Left lung (tissue), 10 donors: ENCODE measurements around the gene LAMC3. TPM values are rescaled to one million over a fixed set of nuclear protein-coding genes. Genes with fewer than 3 reads are reported as not detected.

Source experiments
- ATAC-seq: fragments of 200-7000 bp; cut with Tn5 transposase; one replicate; pipeline ENCODE4 v1.9.1; 2020; ENCODE audit warnings: moderate library complexity
- DNase-seq, 4 donors: peaks; one replicate each; pipeline ENCODE4 v3.0.0-alpha.2; 2013 to 2020
- H3K27ac ChIP-seq, 2 donors: fragments of 200-600 bp; sonication (generic) in 1 of 2; one replicate each; pipeline versions ENCODE4 v1.5.0 to v1.8.0; 2020 to 2021
- H3K27me3 ChIP-seq, 2 donors: fragments of 200-600 bp; sonication (generic) in 1 of 2; one replicate each; pipeline versions ENCODE4 v1.5.0 to v1.8.0; 2020 to 2021
- H3K36me3 ChIP-seq, 2 donors: fragments of 200-600 bp; sonication (generic) in 1 of 2; one replicate each; pipeline versions ENCODE4 v1.5.0 to v1.8.0; 2020 to 2021
- H3K4me1 ChIP-seq, 2 donors: fragments of 200-600 bp; one replicate each; pipeline ENCODE4 v1.8.0; 2021
- H3K4me3 ChIP-seq, 2 donors: fragments of 200-600 bp; sonication (generic) in 1 of 2; one replicate each; pipeline versions ENCODE4 v1.5.0 to v1.8.0; 2020 to 2021; ENCODE audit warnings: mild to moderate bottlenecking in 1 of 2
- H3K9me3 ChIP-seq, 2 donors: fragments of 200-600 bp; sonication (generic) in 1 of 2; one replicate each; pipeline versions ENCODE4 v1.5.0 to v1.8.0; 2020 to 2021
- intact Hi-C, 2 donors: fragments of 100-400 bp; cut with DNase I; formaldehyde crosslinking; loops; one replicate each; pipeline versions ENCODE4 v1.11.2 to v1.14.2; 2022
- polyA plus RNA-seq, 6 donors: library from polyadenylated mRNA; unstranded; fragments of 120-200 nt; gene quantifications; one replicate each; pipeline ENCODE4 v1.2.1, GENCODE V29; 2013; ENCODE audit not compliant: insufficient read length in 6 of 6
- total RNA-seq, 2 donors: library from RNA; stranded (reverse); fragmentation: NEBNext Ultra II Directional; extraction: Animal tissue kit (Norgen Biotek cat#: 25700); gene quantifications; one replicate each; pipeline ENCODE4 v1.2.1, GENCODE V29; 2021
- TF ChIP-seq, protein P1 (sequence below), 2 donors: fragments of 200-600 bp; sonication (generic) in 1 of 2; IDR thresholded peaks; one replicate each; pipeline versions ENCODE4 v1.5.0 to v1.8.0; 2021; ENCODE audit warnings: antibody characterized with exemption in 2 of 2
- donor health status: DM: no; HTN: yes; CAD: no.
- donor health status: DM: no; HTN: no; CAD: no.

The LAMC3 gene
- total and polyA plus RNA-seq, 8 donors, result 9.2 to 25.5 (median 14.3) TPM

DNA sequence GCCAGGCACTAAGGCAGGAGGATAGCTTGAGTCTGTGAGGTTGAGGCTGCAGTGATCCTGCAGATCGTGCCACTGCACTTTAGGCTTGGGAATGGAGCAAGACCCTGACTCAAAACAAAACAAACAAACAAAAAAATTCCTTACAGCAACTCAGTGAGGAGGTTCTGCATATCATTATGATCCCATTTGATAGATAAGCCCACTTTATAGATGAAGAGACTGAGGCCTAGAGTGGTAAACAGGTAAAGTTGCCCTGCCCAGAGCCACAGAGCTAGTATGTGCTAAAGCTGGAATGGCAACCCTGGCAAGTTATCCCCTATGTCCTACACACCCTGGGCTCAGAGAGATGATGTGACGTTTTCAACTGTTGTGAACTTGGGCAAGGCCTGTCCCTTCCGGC, 94.6 kb downstream of the LAMC3 start:
- no peak for ATAC-seq
- TF ChIP-seq, protein P1, sequence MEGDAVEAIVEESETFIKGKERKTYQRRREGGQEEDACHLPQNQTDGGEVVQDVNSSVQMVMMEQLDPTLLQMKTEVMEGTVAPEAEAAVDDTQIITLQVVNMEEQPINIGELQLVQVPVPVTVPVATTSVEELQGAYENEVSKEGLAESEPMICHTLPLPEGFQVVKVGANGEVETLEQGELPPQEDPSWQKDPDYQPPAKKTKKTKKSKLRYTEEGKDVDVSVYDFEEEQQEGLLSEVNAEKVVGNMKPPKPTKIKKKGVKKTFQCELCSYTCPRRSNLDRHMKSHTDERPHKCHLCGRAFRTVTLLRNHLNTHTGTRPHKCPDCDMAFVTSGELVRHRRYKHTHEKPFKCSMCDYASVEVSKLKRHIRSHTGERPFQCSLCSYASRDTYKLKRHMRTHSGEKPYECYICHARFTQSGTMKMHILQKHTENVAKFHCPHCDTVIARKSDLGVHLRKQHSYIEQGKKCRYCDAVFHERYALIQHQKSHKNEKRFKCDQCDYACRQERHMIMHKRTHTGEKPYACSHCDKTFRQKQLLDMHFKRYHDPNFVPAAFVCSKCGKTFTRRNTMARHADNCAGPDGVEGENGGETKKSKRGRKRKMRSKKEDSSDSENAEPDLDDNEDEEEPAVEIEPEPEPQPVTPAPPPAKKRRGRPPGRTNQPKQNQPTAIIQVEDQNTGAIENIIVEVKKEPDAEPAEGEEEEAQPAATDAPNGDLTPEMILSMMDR (IDR thresholded peaks at IDR 0.05), result no peak
- no peak for DNase-seq
- no peak overlapping the region for H3K4me3 ChIP-seq
- no peaks in the 10 kb centered on the region for H3K36me3 ChIP-seq
- no peaks in the 10 kb centered on the region for H3K27me3 ChIP-seq
- no peaks in the 10 kb centered on the region for H3K9me3 ChIP-seq
- H3K27ac ChIP-seq, result no peak overlapping the region
- intact Hi-C loops, result no loop called here
- H3K4me1 ChIP-seq, result no peaks in the 10 kb centered on the region

DNA sequence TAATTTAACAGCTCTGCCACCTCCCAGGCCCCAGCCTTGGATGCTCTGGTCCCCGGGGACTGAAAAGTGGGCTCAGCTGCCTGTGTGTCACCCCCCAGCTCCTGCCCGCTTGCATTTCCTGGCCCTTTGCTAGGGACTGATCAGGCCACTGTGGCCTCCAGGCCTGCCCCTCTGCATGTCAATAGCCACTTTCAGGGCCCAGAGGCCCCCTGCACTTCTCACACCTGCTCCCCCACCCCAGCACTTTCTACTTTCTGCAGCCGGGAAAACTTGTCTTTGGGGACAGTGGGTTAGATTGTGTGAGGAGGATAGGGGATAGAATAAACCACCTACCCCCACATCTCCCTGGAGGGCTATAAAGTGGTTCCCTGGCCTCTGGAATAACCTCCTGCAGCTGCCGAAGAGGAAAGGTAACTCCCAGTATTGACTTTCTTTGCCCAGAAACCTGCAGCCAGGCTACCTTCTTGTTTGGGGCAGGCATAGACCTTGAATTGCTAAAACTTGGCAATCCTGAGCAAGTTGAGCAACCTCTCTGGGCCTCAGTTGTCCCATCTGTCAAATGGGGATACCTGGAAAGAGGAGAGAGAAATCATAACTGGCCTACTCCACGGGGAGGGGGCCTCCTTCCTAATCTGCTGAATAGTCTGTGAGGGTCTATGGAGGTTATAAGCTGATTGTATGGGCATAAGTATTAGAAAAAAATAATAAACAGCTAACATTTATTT, 95.2 kb downstream of the LAMC3 start:
- H3K36me3 ChIP-seq, result no peaks in the 10 kb centered on the region
- H3K27ac ChIP-seq, result no peak overlapping the region
- ATAC-seq (no peak), DNase-seq (no peak)
- no peaks in the 10 kb centered on the region for H3K27me3 ChIP-seq
- intact Hi-C loops, result no loop called here
- no peaks in the 10 kb centered on the region for H3K9me3 ChIP-seq
- H3K4me3 ChIP-seq, result no peak overlapping the region
- H3K4me1 ChIP-seq, result no peaks in the 10 kb centered on the region
- TF ChIP-seq, protein P1 (IDR thresholded peaks at IDR 0.05), result no peak

DNA sequence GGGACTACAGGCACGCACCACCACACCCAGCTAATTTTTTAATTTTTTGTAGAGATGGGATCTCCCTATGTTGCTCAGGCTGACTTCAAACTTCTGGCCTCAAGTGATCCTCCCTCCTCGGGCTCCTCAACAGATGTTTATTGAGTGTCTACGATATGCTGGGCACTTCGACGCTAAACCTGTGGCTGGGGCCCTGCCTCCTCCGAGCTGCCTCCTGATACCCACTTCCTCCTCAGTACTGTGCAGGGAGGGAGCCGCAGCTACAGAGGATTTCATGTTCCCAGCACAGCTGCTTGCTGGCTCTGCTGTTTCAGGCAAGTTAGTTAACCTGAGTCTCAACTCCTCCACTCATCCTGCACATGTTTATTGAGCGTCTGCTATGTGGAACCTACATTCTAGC, 97.0 kb downstream of the LAMC3 start:
- DNase-seq (no peak), ATAC-seq (no peak)
- H3K4me1 ChIP-seq, result no peaks in the 10 kb centered on the region
- no peaks in the 10 kb centered on the region for H3K36me3 ChIP-seq
- H3K27ac ChIP-seq, result no peak overlapping the region
- H3K4me3 ChIP-seq, result no peak overlapping the region
- TF ChIP-seq, protein P1 (IDR thresholded peaks at IDR 0.05), result no peak
- H3K9me3 ChIP-seq, result no peaks in the 10 kb centered on the region
- intact Hi-C loops, result no loop called here
- no peaks in the 10 kb centered on the region for H3K27me3 ChIP-seq

DNA sequence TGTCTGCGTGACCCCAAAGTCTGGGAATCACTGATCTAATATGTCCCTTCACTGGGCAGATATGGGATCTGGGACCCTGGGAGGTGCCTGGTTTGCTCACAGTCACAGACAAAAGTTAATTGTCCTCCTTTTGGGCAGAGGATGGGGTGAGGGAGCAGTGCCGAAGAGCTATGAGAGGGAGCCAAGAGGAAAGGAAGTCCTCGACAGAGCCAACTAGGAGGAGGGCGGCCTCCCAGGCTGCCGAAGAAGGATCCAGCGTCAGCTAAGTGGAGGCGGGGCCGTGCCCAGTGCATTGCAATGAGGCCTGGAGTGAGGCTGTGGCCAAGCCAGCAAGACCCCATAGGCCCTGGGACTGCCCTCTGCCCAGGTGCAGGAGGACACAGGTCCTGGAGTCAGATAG, 98.8 kb downstream of the LAMC3 start:
- Histone ChIP-seq H3K36me3 (no peaks in the 10 kb centered on the region), H3K9me3 (no peaks in the 10 kb centered on the region), H3K27ac (peak overlapping the region in 1 of 2 donors; percentile 34), H3K4me3 (no peak overlapping the region), H3K4me1 (no peaks in the 10 kb centered on the region), H3K27me3 (no peaks in the 10 kb centered on the region)
- ATAC-seq, result peak; percentile 23
- intact Hi-C loops, result no loop called here
- TF ChIP-seq, protein P1 (IDR thresholded peaks at IDR 0.05), result no peak
- DNase-seq, result no peak

DNA sequence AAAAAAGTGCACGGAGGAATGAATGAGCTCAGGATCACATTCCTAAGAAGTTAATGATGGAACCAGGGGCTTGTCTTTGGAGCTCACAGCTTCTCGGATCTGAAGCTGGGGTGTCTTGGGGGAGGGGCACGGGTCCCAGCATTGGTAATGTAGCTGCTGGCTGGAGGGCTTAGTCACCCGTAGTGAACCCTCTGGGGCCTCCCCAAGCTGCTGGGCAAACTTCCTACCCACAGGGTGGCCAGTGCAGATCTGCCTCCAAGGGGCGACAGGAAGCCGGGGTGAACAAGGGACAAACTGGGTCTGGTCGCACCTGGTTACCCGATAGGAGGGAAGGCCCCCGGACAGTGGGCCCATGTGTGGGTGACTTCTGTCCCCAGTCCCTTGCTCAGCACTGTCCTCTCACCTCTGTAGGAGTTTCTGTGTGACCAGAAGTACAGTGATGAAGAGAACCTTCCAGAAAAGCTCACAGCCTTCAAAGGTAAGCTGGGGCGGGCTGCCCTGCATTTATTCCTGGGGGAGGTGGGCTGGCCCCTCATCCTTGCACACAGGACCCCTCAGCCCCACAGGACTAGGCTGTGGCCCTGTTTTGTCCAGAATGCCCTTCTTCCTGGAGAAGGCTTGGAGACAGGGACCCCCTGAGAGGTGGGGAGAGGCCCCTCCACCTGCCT, 102.3 kb downstream of the LAMC3 start:
- Histone ChIP-seq H3K36me3 (no peaks in the 10 kb centered on the region), H3K27me3 (no peaks in the 10 kb centered on the region), H3K9me3 (no peaks in the 10 kb centered on the region), H3K4me3 (no peak overlapping the region), H3K27ac (no peak overlapping the region), H3K4me1 (no peaks in the 10 kb centered on the region)
- no peak for ATAC-seq
- TF ChIP-seq, protein P1 (IDR thresholded peaks at IDR 0.05), result no peak
- DNase-seq, result no peak
- intact Hi-C loops, result no loop called here
